Activated CD4-positive, alpha-beta T cell treated with anti-CD3 and anti-CD28 coated beads for 24 hours (primary cell): Measurements from ENCODE around the gene MYH10.
"Not testable (repeated sequence)": the region's sequence is repeated elsewhere in the genome, so short reads cannot be mapped to it uniquely, and the experiment has no call there.

Experiments
- DNase-seq, 2 donors: peaks; one replicate each; pipeline ENCODE4 v3.0.0-alpha.2; 2020; ENCODE audit warnings: low read depth in 2 of 2

MYH10 gene

GRCh38 chr17:8630227-8630801, at the start of gene MYH10:
Gene MYH10 (minus strand): TSS chr17:8630725. CDS start chr17:8623246, 7,479 bp downstream.
- DNase-seq = no peak

GRCh38 chr17:8679126-8679525, 48.6 kb upstream of the MYH10 start:
- DNase-seq = no peak

- DNase-seq = no peak
Observed at GRCh38 chr17:8675306-8675705, 44.8 kb upstream of the MYH10 start.

GRCh38 chr17:8674344-8675305, 44.1 kb upstream of the MYH10 start:
- no peak for DNase-seq

- DNase-seq = no peak
Observed at GRCh38 chr17:8673612-8674011, 43.1 kb upstream of the MYH10 start.

- DNase-seq = no peak
Observed at GRCh38 chr17:8672326-8672725, 41.8 kb upstream of the MYH10 start.

- DNase-seq = no peak
Observed at GRCh38 chr17:8670421-8670820, 39.9 kb upstream of the MYH10 start.

GRCh38 chr17:8668176-8668740, 37.7 kb upstream of the MYH10 start:
- DNase-seq = no peak

- no peak for DNase-seq
Observed at GRCh38 chr17:8667421-8667820, 36.9 kb upstream of the MYH10 start.

- no peak for DNase-seq
Observed at GRCh38 chr17:8665684-8666083, 35.2 kb upstream of the MYH10 start.

GRCh38 chr17:8664456-8665126, 34.1 kb upstream of the MYH10 start:
- DNase-seq = no peak

- DNase-seq = no peak
Observed at GRCh38 chr17:8662973-8663372, 32.4 kb upstream of the MYH10 start.

GRCh38 chr17:8662076-8662831, 31.7 kb upstream of the MYH10 start:
- no peak for DNase-seq

GRCh38 chr17:8660709-8661108, 30.2 kb upstream of the MYH10 start:
- not testable (repeated sequence) for DNase-seq

- DNase-seq = no peak
Observed at GRCh38 chr17:8659758-8660410, 29.4 kb upstream of the MYH10 start.

- no peak for DNase-seq
Observed at GRCh38 chr17:8658810-8659209, 28.3 kb upstream of the MYH10 start.

- no peak for DNase-seq
Observed at GRCh38 chr17:8656693-8657092, 26.2 kb upstream of the MYH10 start.

- DNase-seq = no peak
Observed at GRCh38 chr17:8654822-8655221, 24.3 kb upstream of the MYH10 start.

GRCh38 chr17:8651013-8651412, 20.5 kb upstream of the MYH10 start:
- no peak for DNase-seq

GRCh38 chr17:8650119-8650499, 19.6 kb upstream of the MYH10 start:
- DNase-seq = no peak
